Stimulated activated CD4-positive, alpha-beta T cell treated with anti-CD3 and anti-CD28 coated beads, Interleukin-1b, Interleukin-23, amount 100 ng/mL, for 4 hours (primary cell): Measurements from ENCODE around the gene CDK6.
"Not testable (repeated sequence)": the region's sequence is repeated elsewhere in the genome, so short reads cannot be mapped to it uniquely, and the experiment has no call there.

ENCODE experiments used
- DNase-seq, 2 donors: peaks; one replicate each; pipeline ENCODE4 v3.0.0-alpha.2; 2020; ENCODE audit warnings: low read depth in 2 of 2

The CDK6 gene

GRCh38 chr7:92761391-92762097, 74.8 kb downstream of the CDK6 start:
- no peak for DNase-seq

GRCh38 chr7:92758796-92759431, 77.5 kb downstream of the CDK6 start:
- no peak for DNase-seq

- not testable (repeated sequence) for DNase-seq
Observed at GRCh38 chr7:92757311-92757910, 79.0 kb downstream of the CDK6 start.

GRCh38 chr7:92755680-92756079, 80.7 kb downstream of the CDK6 start:
- DNase-seq, result no peak

- DNase-seq, result no peak
Observed at GRCh38 chr7:92754919-92755581, 81.3 kb downstream of the CDK6 start.

GRCh38 chr7:92753614-92754013, 82.8 kb downstream of the CDK6 start:
- DNase-seq, result no peak

- no peak for DNase-seq
Observed at GRCh38 chr7:92751902-92752901, 84.2 kb downstream of the CDK6 start.

GRCh38 chr7:92750946-92751345, 85.4 kb downstream of the CDK6 start:
- no peak for DNase-seq

GRCh38 chr7:92750447-92750839, 85.9 kb downstream of the CDK6 start:
- DNase-seq, result no peak

GRCh38 chr7:92749832-92750446, 86.4 kb downstream of the CDK6 start:
- no peak for DNase-seq

- DNase-seq, result no peak
Observed at GRCh38 chr7:92749327-92749755, 87.0 kb downstream of the CDK6 start.

- DNase-seq, result no peak
Observed at GRCh38 chr7:92748495-92748894, 87.9 kb downstream of the CDK6 start.

GRCh38 chr7:92747041-92747835, 89.1 kb downstream of the CDK6 start:
- no peak for DNase-seq

- DNase-seq, result no peak
Observed at GRCh38 chr7:92745241-92745640, 91.1 kb downstream of the CDK6 start.

GRCh38 chr7:92744180-92744579, 92.2 kb downstream of the CDK6 start:
- DNase-seq, result not testable (repeated sequence)

- no peak for DNase-seq
Observed at GRCh38 chr7:92742186-92742585, 94.2 kb downstream of the CDK6 start.

- DNase-seq, result no peak
Observed at GRCh38 chr7:92740700-92741126, 95.7 kb downstream of the CDK6 start.

GRCh38 chr7:92740134-92740533, 96.2 kb downstream of the CDK6 start:
- no peak for DNase-seq

GRCh38 chr7:92739091-92739490, 97.3 kb downstream of the CDK6 start:
- DNase-seq, result no peak

GRCh38 chr7:92737706-92738105, 98.7 kb downstream of the CDK6 start:
- DNase-seq, result no peak
